ENCODE measurements around the gene NRXN3.

NRXN3 gene

GRCh38 chr14:79701371-79701770 is 1531.2 kb downstream of the NRXN3 start:
- in situ Hi-C loops (cut with MboI; ENCODE audit: low pct_unique_long_range_greater_than_20kb, low sequenced_read_pairs, unreplicated experiment) = no loop called here
- DNase-seq (ENCODE audit: low spot score) = no peak
- TF ChIP-seq CTCF (IDR thresholded peaks at IDR 0.05; ENCODE audit: extremely low read depth, insufficient read depth, missing control alignments) = no peak

GRCh38 chr14:79702197-79702596 is 1532.0 kb downstream of the NRXN3 start:
- no peak for DNase-seq (ENCODE audit: low spot score)
- in situ Hi-C loops (cut with MboI; ENCODE audit: low pct_unique_long_range_greater_than_20kb, low sequenced_read_pairs, unreplicated experiment) = no loop called here
- TF ChIP-seq CTCF (IDR thresholded peaks at IDR 0.05; ENCODE audit: extremely low read depth, insufficient read depth, missing control alignments) = no peak

GRCh38 chr14:79703209-79703608 is 1533.0 kb downstream of the NRXN3 start:
- no peak for TF ChIP-seq CTCF (IDR thresholded peaks at IDR 0.05; ENCODE audit: extremely low read depth, insufficient read depth, missing control alignments)
- DNase-seq (ENCODE audit: low spot score) = no peak

GRCh38 chr14:79704041-79704807 is 1534.1 kb downstream of the NRXN3 start:
- no peak for DNase-seq (ENCODE audit: low spot score)
- TF ChIP-seq CTCF (IDR thresholded peaks at IDR 0.05; ENCODE audit: extremely low read depth, insufficient read depth, missing control alignments) = no peak
- in situ Hi-C loops (cut with MboI; ENCODE audit: low pct_unique_long_range_greater_than_20kb, low sequenced_read_pairs, unreplicated experiment) = no loop called here

More at GRCh38 chr14:79703209-79703608, 1533.0 kb downstream of the NRXN3 start:
- in situ Hi-C loops (cut with MboI; ENCODE audit: low pct_unique_long_range_greater_than_20kb, low sequenced_read_pairs, unreplicated experiment) = no loop called here

- in situ Hi-C loops (cut with MboI; ENCODE audit: low pct_unique_long_range_greater_than_20kb, low sequenced_read_pairs, unreplicated experiment) = no loop called here
- no peak for DNase-seq (ENCODE audit: low spot score)
- no peak for TF ChIP-seq CTCF (IDR thresholded peaks at IDR 0.05; ENCODE audit: extremely low read depth, insufficient read depth, missing control alignments)
Observed at GRCh38 chr14:79705126-79705894, 1535.1 kb downstream of the NRXN3 start.

- in situ Hi-C loops (cut with MboI; ENCODE audit: low pct_unique_long_range_greater_than_20kb, low sequenced_read_pairs, unreplicated experiment) = no loop called here
- no peak for DNase-seq (ENCODE audit: low spot score)
- no peak for TF ChIP-seq CTCF (IDR thresholded peaks at IDR 0.05; ENCODE audit: extremely low read depth, insufficient read depth, missing control alignments)
Observed at GRCh38 chr14:79706382-79706781, 1536.2 kb downstream of the NRXN3 start.
